Measurements from ENCODE around the gene FIGNL1. TPM values are rescaled to one million over a fixed set of nuclear protein-coding genes. Genes with fewer than 3 reads are reported as not detected.

The FIGNL1 gene
- total RNA-seq, 1 donor from 2014 or later = 69.0 TPM

- peaks cover 18% of the 10 kb centered on the region for H3K27me3 ChIP-seq
- no peak overlapping the region for H3K4me2 ChIP-seq
- no peak for DNase-seq (ENCODE audit: low spot score)
- no peaks in the 10 kb centered on the region for H3K79me2 ChIP-seq (ENCODE audit: low read depth)
- no peaks in the 10 kb centered on the region for H3F3A ChIP-seq (ENCODE audit: low read depth)
- H3K4me3 Mint-ChIP-seq = no peak overlapping the region
- no peak overlapping the region for H3K4me3 ChIP-seq
- H4K20me1 ChIP-seq (ENCODE audit: low read depth) = no peaks in the 10 kb centered on the region
- TF ChIP-seq EZH2 (IDR thresholded peaks at IDR 0.05) = no peak
- no peak for TF ChIP-seq EZH2phosphoT487 (IDR thresholded peaks at IDR 0.05)
- TF ChIP-seq CTCF (IDR thresholded peaks at IDR 0.05) = no peak
- no peak overlapping the region for H2AFZ ChIP-seq (replicated peaks)
- no peak overlapping the region for H3K9ac ChIP-seq
- H3K27ac Mint-ChIP-seq = no peak overlapping the region
- H3K36me3 ChIP-seq = no peaks in the 10 kb centered on the region
- peaks cover 2% of the 10 kb centered on the region for H3K27me3 Mint-ChIP-seq (ENCODE audit: insufficient read depth, low read depth)
- H3K9me3 ChIP-seq (ENCODE audit: low read depth) = no peaks in the 10 kb centered on the region
- H3K4me1 ChIP-seq = no peaks in the 10 kb centered on the region
- no peaks in the 10 kb centered on the region for H3K36me3 Mint-ChIP-seq
- H3K9me3 Mint-ChIP-seq = no peaks in the 10 kb centered on the region
- H3K4me1 Mint-ChIP-seq = peaks cover 3% of the 10 kb centered on the region
- no peak overlapping the region for H3K27ac ChIP-seq
Observed at GRCh38 chr7:50469181-50469580, 19.0 kb upstream of the FIGNL1 start.

- TF ChIP-seq EZH2 (IDR thresholded peaks at IDR 0.05) = no peak
- TF ChIP-seq EZH2phosphoT487 (IDR thresholded peaks at IDR 0.05) = no peak
- TF ChIP-seq CTCF (IDR thresholded peaks at IDR 0.05) = peak; percentile 88
- peak overlapping the region; percentile 87 for H2AFZ ChIP-seq (replicated peaks)
- peak overlapping the region; percentile 50 for H3K4me2 ChIP-seq
- no peaks in the 10 kb centered on the region for H3K36me3 ChIP-seq
- peaks cover 18% of the 10 kb centered on the region for H3K27me3 ChIP-seq
- H3K27me3 Mint-ChIP-seq (ENCODE audit: insufficient read depth, low read depth) = peaks cover 4% of the 10 kb centered on the region
- no peak overlapping the region for H3K27ac Mint-ChIP-seq
- no peaks in the 10 kb centered on the region for H3K9me3 ChIP-seq (ENCODE audit: low read depth)
- peaks cover 3% of the 10 kb centered on the region for H3K4me1 Mint-ChIP-seq
- H3K36me3 Mint-ChIP-seq = no peaks in the 10 kb centered on the region
- H4K20me1 ChIP-seq (ENCODE audit: low read depth) = no peaks in the 10 kb centered on the region
- H3K9me3 Mint-ChIP-seq = no peaks in the 10 kb centered on the region
- H3F3A ChIP-seq (ENCODE audit: low read depth) = no peaks in the 10 kb centered on the region
- no peak overlapping the region for H3K9ac ChIP-seq
- no peaks in the 10 kb centered on the region for H3K79me2 ChIP-seq (ENCODE audit: low read depth)
- no peak overlapping the region for H3K27ac ChIP-seq
- no peak overlapping the region for H3K4me3 ChIP-seq
- DNase-seq (ENCODE audit: low spot score) = peak; percentile 87
- no peak overlapping the region for H3K4me3 Mint-ChIP-seq
- no peaks in the 10 kb centered on the region for H3K4me1 ChIP-seq
Observed at GRCh38 chr7:50467817-50468610, 17.9 kb upstream of the FIGNL1 start.

GRCh38 chr7:50466815-50467585, 16.9 kb upstream of the FIGNL1 start:
- Histone ChIP-seq H3K27ac (no peak overlapping the region), H3K27me3 (peaks cover 18% of the 10 kb centered on the region), H3K9me3 (ENCODE audit: low read depth) (no peaks in the 10 kb centered on the region), H3K79me2 (ENCODE audit: low read depth) (no peaks in the 10 kb centered on the region), H3F3A (ENCODE audit: low read depth) (no peaks in the 10 kb centered on the region), H3K9ac (no peak overlapping the region), H4K20me1 (ENCODE audit: low read depth) (no peaks in the 10 kb centered on the region), H2AFZ (replicated peaks) (no peak overlapping the region), H3K4me2 (no peak overlapping the region), H3K4me1 (no peaks in the 10 kb centered on the region), H3K4me3 (no peak overlapping the region), H3K36me3 (no peaks in the 10 kb centered on the region)
- Mint-ChIP-seq H3K9me3 (peaks cover 2% of the 10 kb centered on the region), H3K27me3 (ENCODE audit: insufficient read depth, low read depth) (peaks cover 2% of the 10 kb centered on the region), H3K4me3 (no peak overlapping the region), H3K27ac (no peak overlapping the region), H3K4me1 (peaks cover 3% of the 10 kb centered on the region), H3K36me3 (no peaks in the 10 kb centered on the region)
- TF ChIP-seq EZH2 (IDR thresholded peaks at IDR 0.05) (no peak), EZH2phosphoT487 (IDR thresholded peaks at IDR 0.05) (no peak)
- DNase-seq (ENCODE audit: low spot score) = no peak
